Fibroblast of skin of left quadriceps (primary cell): Measurements from ENCODE around the gene ARID4B.
"Not testable (repeated sequence)": the region's sequence is repeated elsewhere in the genome, so short reads cannot be mapped to it uniquely, and the experiment has no call there.

Experiments used
- DNase-seq, 2 experiments: peaks; one replicate each; pipeline ENCODE4 v3.0.0-alpha.2; 2013; ENCODE audit warnings: low read depth in 2 of 2

Gene ARID4B

GRCh38 chr1:235268379-235269125 is 59.4 kb downstream of the ARID4B start:
- no peak for DNase-seq

- no peak for DNase-seq
Measured at GRCh38 chr1:235266967-235267366, 61.0 kb downstream of the ARID4B start.

GRCh38 chr1:235266325-235266724 is 61.7 kb downstream of the ARID4B start:
- no peak for DNase-seq

DNA sequence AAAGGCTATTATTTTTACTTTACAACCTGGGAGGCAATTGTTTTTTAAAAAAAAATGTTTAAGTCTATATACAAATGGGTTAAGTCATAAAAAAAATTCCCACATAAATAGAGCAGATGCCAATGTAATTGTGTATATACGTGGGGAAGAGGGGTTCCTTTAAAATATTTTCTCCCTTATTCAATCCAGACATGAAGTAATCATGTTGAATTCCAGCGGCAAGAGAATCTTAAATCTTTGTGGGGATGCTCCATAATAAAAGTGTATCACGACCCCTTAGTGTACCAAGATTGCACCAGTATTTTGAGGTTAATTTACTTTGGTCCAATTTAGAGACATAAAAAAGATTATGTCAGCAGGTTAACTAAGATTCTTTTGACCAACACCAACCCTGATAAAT is 62.1 kb downstream of the ARID4B start:
- DNase-seq = peak; percentile 22 to 29

- no peak for DNase-seq
Measured at GRCh38 chr1:235264327-235264726, 63.7 kb downstream of the ARID4B start.

GRCh38 chr1:235262539-235262938 is 65.4 kb downstream of the ARID4B start:
- no peak for DNase-seq

DNA sequence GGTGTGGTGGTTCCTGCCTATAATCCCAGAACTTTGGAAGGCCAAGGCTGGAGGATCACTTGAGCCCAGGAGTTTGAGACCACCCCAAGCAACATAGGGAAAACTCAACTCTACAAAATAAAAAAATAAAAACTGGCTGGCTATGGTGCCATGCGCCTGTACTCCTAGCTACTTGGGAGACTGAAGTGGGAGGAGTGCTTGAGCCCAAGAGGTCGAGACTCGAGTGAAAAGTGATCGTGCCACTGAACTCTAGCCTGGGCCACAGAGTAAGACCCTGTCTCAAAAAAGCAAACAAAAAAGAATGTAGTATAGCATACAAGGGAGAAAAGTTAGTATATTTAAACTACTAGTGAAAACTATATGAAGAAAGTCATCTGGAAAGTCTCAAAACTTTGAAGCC is 66.7 kb downstream of the ARID4B start:
- DNase-seq = no peak

DNA sequence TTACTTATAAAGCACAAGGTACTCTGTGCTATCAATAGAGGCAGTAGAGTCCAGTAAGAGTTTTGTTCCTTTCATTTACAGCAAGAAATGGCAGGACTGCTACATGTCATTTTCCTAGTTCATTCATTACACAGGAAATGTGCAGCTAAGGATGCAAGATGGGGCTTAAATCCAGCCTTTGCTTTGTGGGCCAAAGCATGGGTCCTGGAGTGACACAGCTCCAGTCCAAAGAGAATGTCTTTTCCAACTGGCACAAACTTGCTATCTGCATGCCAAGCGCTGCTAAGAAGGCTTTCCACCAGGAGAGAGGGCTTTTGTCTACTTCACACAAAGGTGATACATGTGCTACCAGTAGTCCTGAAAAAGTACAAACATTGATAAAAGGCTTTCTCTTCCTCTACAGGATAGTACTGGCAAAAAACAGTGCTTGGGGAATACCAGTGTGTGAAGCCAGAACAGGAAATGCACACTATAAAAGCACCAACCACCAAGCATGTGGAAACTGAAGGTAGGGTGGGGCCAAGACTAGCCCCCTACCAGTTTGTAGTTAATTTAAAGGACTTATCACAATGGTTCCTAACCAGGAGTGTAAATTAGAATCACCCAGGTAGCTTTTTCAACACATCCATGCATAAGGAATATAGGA is 68.7 kb downstream of the ARID4B start:
- no peak for DNase-seq

- not testable (repeated sequence) for DNase-seq
Measured at GRCh38 chr1:235258068-235258467, 69.9 kb downstream of the ARID4B start.

DNA sequence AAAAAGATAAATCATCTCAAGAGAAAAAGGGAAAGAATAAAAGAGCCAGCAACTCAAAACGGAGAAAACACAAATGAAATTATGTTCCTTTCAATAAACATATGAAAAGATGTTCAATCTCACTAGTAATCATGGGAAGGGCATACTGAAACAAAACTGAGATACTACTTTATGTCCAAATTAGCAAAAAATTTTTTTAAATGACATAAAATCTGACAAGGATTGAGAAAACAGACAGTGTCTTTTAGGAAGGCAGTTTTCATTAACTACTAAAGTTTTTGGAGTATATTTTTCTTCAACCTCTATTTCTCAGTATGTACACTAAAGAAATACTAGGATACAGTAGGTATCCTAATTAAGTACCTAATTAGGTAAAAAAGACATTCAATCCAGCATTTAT is 73.3 kb downstream of the ARID4B start:
- DNase-seq = no peak

GRCh38 chr1:235253219-235253962 is 74.6 kb downstream of the ARID4B start:
- peak; percentile 41 to 42 for DNase-seq

GRCh38 chr1:235250430-235250829 is 77.5 kb downstream of the ARID4B start:
- no peak for DNase-seq

DNA sequence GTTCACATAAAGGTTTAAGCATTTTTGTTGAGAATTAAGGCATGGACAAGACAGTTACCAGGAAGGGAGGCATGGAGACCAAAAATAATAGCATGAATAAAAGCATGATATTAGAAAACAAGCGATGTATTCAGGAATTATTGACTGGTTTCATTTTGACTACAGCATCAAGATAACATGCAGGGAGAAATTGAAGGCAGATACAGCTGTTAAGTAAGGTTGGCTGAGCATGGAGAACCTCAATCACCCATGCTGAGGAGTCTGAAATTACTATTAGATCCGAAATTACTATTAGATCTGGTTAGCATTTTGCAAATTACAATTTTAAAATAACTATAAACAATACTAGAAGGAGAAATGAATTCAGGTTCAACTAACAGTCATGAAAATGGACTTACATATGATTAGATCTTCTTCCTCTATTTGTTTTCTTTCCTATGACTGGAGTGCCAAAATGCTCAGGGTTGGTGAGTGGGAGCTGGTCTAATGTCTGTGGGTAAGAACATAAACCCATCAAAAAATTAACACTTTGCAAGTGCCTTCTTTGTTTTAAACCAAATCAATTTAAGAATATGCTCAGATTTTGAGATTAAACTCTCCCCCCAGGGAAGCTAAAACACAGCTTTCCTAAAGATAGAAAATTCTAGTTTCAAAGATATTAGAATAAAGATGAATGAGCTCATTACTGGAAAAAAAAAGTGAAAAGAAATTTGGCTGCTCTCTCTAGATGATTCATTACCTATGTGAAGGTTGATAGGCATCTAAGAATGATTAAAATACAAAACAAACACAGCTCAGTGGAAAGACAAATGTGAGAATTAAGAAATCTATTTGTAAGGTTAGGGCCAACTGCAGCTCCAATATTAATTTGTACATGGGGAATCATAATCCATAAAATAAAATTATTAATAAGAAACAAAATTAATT is 81.7 kb downstream of the ARID4B start:
- no peak for DNase-seq

GRCh38 chr1:235244974-235245592 is 82.9 kb downstream of the ARID4B start:
- no peak for DNase-seq

- DNase-seq = no peak
Measured at GRCh38 chr1:235240960-235241359, 87.0 kb downstream of the ARID4B start.

GRCh38 chr1:235239851-235240250 is 88.1 kb downstream of the ARID4B start:
- no peak for DNase-seq

DNA sequence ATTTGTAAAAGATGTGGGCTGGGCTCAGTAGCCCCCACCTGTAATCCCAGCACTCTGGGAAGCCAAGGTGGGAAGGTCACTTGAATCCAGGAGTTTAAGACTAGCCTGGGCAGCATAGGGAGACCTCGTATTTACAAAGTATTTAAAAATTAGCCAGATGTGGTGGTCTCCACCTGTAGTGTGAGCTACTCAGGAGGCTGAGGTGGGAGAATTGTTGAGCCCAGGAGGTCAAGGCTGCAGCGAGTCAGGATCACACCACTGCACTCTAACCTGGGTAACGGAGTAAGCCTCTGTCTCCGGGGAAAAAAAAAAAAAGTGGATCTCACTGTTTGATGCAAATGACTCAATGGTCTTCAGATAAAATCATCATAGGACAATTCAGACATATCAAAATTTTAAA is 89.4 kb downstream of the ARID4B start:
- DNase-seq = no peak

DNA sequence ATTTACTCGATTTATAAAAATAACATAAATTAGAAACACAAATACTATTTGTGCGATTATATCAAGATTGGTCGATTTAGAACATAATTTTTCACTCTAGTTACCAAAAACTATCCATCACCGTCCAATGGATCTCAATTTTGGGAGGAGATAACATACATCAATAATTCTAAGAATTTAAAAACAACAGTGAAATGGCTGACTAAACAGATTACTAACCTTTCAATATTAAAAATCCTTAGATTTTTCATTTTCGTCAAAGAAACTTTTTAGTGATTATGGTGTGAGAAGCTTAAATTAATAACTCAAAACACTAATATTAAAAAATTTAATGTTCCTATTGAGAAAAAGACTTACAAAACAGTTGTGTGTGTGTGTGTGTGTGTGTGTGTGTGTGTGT is 91.9 kb downstream of the ARID4B start:
- no peak for DNase-seq

GRCh38 chr1:235229868-235230267 is 98.1 kb downstream of the ARID4B start:
- no peak for DNase-seq

GRCh38 chr1:235227414-235227813 is 100.6 kb downstream of the ARID4B start:
- DNase-seq = no peak

- DNase-seq = no peak
Measured at GRCh38 chr1:235226933-235227332, 101.0 kb downstream of the ARID4B start.
